NCI-H1048 (cell line): ENCODE results near the gene ARHGEF3.
"Not testable (repeated sequence)": the region's sequence is repeated elsewhere in the genome, so short reads cannot be mapped to it uniquely, and the experiment has no call there.

Experiments used
- DNase-seq: peaks from one replicate; lab custom pipeline; 2025; lab: John Stamatoyannopoulos, UW

ARHGEF3 gene

GRCh38 chr3:56771376-56771775, 30.4 kb downstream of the ARHGEF3 start:
- DNase-seq = no peak

GRCh38 chr3:56769116-56769707, 32.5 kb downstream of the ARHGEF3 start:
- no peak for DNase-seq

- DNase-seq = no peak
Measured at GRCh38 chr3:56764904-56765547, 36.7 kb downstream of the ARHGEF3 start.

GRCh38 chr3:56764184-56764583, 37.6 kb downstream of the ARHGEF3 start:
- no peak for DNase-seq

GRCh38 chr3:56763233-56763632, 38.5 kb downstream of the ARHGEF3 start:
- no peak for DNase-seq

- DNase-seq = no peak
Measured at GRCh38 chr3:56762718-56763117, 39.0 kb downstream of the ARHGEF3 start.

- DNase-seq = no peak
Measured at GRCh38 chr3:56761887-56762651, 39.7 kb downstream of the ARHGEF3 start.

GRCh38 chr3:56761023-56761422, 40.7 kb downstream of the ARHGEF3 start:
- DNase-seq = no peak

- no peak for DNase-seq
Measured at GRCh38 chr3:56759532-56759931, 42.2 kb downstream of the ARHGEF3 start.

GRCh38 chr3:56758539-56758981, 43.2 kb downstream of the ARHGEF3 start:
- no peak for DNase-seq

- DNase-seq = not testable (repeated sequence)
Measured at GRCh38 chr3:56758042-56758441, 43.7 kb downstream of the ARHGEF3 start.

GRCh38 chr3:56754741-56755417, 46.9 kb downstream of the ARHGEF3 start:
- DNase-seq = no peak

GRCh38 chr3:56753206-56753820, 48.4 kb downstream of the ARHGEF3 start:
- DNase-seq = no peak

GRCh38 chr3:56751056-56751707, 50.6 kb downstream of the ARHGEF3 start:
- DNase-seq = no peak

GRCh38 chr3:56748663-56749231, 53.0 kb downstream of the ARHGEF3 start:
- no peak for DNase-seq

GRCh38 chr3:56747150-56747549, 54.6 kb downstream of the ARHGEF3 start:
- no peak for DNase-seq

GRCh38 chr3:56744016-56744415, 57.7 kb downstream of the ARHGEF3 start:
- no peak for DNase-seq

GRCh38 chr3:56742887-56743286, 58.9 kb downstream of the ARHGEF3 start:
- DNase-seq = no peak

- no peak for DNase-seq
Measured at GRCh38 chr3:56739036-56739435, 62.7 kb downstream of the ARHGEF3 start.

- DNase-seq = no peak
Measured at GRCh38 chr3:56737006-56737405, 64.7 kb downstream of the ARHGEF3 start.

GRCh38 chr3:56732109-56732508, 69.6 kb downstream of the ARHGEF3 start:
- no peak for DNase-seq
